HG02678 (cell line): ENCODE measurements around the gene VWA8.
A peak's percentile ranks its signal among the peaks of the same experiment; 100 is the strongest.
"Not testable (repeated sequence)": the region's sequence is repeated elsewhere in the genome, so short reads cannot be mapped to it uniquely, and the experiment has no call there.

ENCODE experiments used
- ATAC-seq: cut with Tn5 transposase; IDR thresholded peaks from one replicate; pipeline ENCODE4 v1.9.1; 2021; ENCODE audit warnings: mild to moderate bottlenecking, moderate library complexity; ENCODE audit not compliant: unreplicated experiment

The VWA8 gene

DNA sequence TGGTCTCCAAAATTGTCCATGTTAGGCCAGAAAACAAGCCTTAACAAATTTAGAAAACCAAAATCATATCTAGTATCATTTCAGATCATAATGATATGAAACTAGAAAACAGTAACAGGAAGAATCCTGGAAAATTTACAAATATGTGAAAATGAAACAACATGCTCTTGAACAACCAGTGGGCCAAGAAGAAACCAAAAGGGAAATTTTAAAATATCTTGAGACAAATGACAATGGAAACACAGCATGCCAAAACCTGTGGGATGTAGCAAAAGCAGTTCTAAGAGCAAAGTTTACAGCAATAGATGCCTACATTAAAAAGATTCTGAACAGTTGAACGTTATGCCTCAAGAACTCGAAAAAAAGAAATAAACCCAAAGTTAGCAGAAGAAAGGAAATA is 32.6 kb downstream of the VWA8 start:
- ATAC-seq: no peak

DNA sequence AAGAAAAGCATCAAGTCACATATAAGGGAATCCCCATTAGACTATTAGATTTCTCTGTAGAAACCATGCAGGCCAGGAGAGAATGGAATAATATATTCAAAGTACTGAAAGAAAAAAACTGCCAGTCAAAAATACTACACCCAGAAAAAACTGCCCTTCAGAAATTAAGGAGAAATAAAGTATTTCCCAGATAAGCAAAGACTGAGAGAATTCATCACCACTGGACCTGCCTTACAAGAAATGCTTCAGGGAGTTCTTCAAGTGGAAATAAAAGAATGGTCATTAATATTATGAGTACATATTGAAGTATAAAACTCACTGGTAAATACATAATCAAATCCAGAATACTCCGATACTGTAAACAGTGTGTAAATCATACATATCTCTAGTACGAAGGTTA is 35.9 kb downstream of the VWA8 start:
- no peak for ATAC-seq

- not testable (repeated sequence) for ATAC-seq
Observed at GRCh38 chr13:41922894-41923293, 38.0 kb downstream of the VWA8 start.

GRCh38 chr13:41919741-41920487 is 41.0 kb downstream of the VWA8 start:
- ATAC-seq: no peak

- no peak for ATAC-seq
Observed at GRCh38 chr13:41919031-41919740, 41.7 kb downstream of the VWA8 start.

- ATAC-seq: no peak
Observed at GRCh38 chr13:41917641-41918040, 43.3 kb downstream of the VWA8 start.

GRCh38 chr13:41916173-41916954 is 44.5 kb downstream of the VWA8 start:
- ATAC-seq: peak; percentile 98

DNA sequence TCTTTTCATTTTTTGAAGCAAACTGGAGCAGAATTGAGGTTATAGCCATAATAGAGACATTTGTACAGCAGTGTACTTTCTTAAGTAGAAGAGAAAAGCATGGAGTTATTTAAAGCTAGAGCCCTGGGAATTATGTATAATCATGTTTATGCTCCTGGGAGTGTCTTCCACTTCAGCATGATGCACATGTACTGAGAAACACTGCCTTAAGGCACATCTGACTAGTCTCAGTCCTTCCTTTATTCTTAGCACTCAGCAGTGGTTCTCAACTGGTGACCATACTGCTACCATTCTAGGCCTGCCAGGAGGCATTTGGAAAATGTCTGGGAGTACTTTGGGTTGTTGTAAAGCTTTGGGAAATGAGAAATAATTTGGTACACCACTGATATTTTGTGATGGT is 45.8 kb downstream of the VWA8 start:
- no peak for ATAC-seq

- no peak for ATAC-seq
Observed at GRCh38 chr13:41914552-41914951, 46.4 kb downstream of the VWA8 start.

- no peak for ATAC-seq
Observed at GRCh38 chr13:41909506-41909905, 51.4 kb downstream of the VWA8 start.

DNA sequence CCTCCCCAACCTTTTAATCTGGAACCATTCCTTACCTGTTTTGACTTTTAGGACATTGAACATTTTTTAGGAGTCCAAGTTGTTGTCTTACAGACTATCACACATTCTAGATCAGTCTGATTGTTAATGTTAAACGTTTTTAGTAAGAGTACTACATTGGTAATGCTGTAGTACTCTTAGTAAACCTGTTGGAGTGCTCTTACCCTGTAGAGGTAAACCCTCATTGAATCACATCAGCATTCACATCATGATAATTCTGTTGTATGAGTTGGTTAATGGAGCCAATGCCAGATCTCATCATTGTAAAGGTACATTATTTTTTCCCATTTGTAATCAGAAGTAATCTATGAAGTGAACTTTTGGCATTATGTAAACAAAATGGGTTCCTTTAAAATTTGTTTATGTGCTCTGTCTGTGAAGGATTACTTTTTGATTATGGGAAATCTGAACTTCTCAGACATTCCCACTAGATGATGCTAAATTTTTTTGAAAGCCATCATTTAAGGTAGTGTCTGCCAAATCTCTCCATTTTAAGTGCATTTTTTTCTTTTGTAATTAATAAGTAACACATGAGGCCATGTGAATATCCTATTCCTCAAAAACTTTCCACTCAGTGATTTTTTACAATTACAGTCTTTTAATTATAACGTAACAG is 55.2 kb downstream of the VWA8 start:
- ATAC-seq: peak; percentile 89

DNA sequence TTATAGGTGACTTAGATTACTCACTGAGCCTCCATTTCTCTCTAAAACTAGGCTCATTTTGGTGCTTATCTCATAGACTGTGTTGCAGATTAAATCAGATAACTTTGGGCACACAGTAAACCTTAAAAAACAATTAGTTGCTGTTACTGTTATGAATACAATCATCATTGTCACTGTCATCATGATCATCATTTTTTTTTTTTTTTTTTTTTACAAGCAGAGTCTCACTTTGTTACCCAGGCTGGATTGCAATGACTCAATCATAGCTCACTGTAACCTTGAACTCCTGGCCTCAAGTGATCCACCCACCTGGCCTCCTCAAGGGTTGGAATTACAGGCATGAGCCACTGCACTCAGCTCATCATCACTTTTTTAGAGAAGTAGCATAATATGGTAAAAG is 60.0 kb downstream of the VWA8 start:
- ATAC-seq: no peak

DNA sequence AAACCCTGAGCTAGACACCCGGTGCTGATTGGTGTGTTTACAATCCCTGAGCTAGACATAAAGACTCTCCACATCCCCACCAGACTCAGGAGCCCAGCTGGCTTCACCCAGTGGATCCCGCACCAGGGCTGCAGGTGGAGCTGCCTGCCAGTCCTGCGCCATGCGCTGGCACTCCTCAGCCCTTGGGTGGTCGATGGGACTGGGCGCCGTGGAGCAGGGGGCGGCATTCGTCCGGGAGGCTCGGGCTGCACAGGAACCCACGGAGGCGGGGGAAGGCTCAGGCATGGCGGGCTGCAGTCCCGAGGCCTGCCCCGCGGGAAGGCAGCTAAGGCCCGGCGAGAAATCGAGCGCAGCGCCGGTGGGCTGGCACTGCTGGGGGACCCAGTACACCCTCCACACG is 62.5 kb downstream of the VWA8 start:
- ATAC-seq: not testable (repeated sequence)

DNA sequence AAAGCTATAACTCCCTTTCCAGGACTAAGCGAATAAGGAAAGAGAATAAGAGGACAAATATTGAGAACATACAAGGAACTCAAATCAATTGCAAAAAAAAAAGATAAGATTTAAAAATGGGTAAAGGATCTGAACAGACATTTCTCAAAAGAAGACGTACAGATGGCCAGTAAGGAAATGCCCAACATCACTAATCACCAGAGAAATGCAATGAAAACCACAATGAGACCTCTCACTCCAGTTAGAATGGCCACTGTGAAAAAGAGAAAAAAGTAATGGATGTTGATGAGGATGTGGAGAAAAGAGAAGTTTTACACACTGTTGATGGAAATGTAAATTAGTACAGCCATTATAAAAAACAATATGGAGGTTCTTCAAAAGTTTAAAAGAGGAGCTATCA is 63.8 kb downstream of the VWA8 start:
- ATAC-seq: no peak

- no peak for ATAC-seq
Observed at GRCh38 chr13:41895478-41895877, 65.4 kb downstream of the VWA8 start.

DNA sequence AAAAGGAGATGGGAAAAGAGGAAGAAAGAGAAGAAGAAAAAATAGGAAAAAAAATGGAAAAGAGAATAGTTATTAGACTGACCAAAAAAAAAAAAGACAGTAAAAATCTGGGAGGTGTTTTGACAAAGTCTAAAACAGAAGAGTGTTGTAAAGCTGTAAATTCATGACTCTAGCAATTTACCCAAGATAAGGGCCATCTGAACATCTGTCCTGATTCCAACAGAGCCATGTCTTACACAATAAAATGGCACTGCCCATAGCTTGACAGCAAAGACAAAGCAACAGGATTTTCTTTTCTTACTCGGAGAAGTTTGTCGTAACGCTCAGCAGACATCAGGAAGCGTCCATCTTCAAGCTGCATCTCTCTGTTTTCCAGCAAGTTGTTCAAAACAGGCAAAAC is 69.8 kb downstream of the VWA8 start:
- no peak for ATAC-seq

GRCh38 chr13:41883147-41883546 is 77.8 kb downstream of the VWA8 start:
- no peak for ATAC-seq

DNA sequence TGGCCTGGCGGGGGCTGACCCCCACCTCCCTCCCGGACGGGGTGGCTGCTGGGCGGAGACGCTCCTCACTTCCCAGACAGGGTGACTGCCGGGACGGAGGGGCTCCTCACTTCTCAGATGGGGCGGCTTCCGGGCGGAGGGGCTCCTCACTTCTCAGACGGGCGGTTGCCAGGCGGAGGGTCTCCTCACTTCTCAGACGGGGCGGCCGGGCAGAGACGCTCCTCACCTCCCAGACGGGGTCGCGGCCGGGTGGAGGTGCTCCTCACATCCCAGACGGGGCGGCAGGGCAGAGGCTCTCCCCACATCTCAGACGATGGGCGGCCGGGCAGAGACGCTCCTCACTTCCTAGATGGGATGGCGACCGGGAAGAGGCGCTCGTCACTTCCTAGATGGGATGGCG is 79.0 kb downstream of the VWA8 start:
- not testable (repeated sequence) for ATAC-seq

GRCh38 chr13:41880966-41881365 is 79.9 kb downstream of the VWA8 start:
- ATAC-seq: no peak

GRCh38 chr13:41864658-41865057 is 96.3 kb downstream of the VWA8 start:
- no peak for ATAC-seq

- not testable (repeated sequence) for ATAC-seq
Observed at GRCh38 chr13:41862659-41863058, 98.2 kb downstream of the VWA8 start.
